ENCODE measurements around the gene CDCP1. TPM values are rescaled to one million over a fixed set of nuclear protein-coding genes. Genes with fewer than 3 reads are reported as not detected.
"Not testable (repeated sequence)": the region's sequence is repeated elsewhere in the genome, so short reads cannot be mapped to it uniquely, and the experiment has no call there.

Gene CDCP1
- polyA plus RNA-seq, 3 donors = 1.0 to 1.4 (median 1.4) TPM

DNA sequence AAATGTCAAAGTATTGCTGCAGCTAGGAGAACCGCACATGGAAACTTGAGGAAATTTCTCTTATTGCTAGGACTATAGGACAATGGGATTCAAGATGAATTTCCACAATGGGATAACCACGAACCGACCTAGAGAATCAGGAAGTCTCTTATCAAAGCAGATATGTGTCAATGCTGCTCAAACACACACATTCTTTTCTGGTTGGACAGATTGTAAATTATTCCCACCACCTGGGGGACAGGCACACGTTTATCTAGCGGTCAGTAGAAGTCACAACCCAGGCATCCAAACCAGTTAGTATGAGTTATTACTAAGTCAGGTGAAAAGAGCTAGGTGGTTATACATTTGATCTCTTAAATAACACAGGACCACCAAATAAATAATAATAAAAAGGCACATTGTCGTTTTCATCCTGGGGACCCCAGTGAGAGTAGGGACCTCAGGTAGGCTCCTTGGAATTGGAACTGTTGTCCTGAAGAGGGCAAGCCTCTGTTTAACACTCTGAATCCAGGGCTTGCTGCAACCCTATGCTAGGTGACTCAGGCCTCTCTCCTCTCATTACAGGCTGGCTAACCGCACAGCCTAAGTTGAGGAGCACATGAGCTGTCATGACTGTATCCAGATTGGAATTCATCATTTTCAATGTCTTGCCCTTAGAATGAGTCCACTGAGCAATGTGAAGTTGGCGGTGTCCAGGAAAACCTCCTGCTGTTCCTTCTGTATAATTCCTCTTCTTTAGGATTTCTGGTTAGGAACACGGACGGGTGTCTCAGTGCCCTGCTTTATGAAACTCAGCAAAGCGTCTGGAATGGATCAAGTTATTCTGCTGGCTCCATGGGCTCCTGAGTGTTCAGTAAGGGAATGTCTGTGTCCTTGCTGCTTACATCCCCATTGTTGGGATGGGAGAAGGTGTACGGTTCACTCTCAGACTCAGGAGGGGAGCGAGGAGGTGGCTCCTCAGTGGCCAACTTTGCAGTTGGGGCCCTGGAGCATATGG, 61.1 kb downstream of the CDCP1 start:
- no peak for DNase-seq

DNA sequence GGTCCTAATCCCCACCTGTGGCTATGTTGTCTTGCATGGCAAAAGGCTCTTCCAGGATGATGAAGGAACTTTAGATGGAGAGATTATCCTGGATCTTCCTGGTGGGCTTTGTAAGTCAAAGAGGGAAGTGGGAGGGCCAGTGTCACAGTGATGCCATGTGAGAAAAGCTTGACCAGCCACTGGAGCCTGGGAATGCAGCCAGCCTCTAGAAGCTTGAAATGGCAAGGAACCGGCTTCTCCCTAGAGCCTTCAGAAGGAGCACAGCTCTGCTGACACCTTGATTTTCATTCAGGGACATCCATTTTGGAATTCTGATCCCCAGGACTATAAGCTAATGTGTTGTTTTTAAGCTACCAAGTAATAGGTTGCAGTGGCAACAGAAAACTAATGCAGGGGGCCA, 61.8 kb downstream of the CDCP1 start:
- no peak for DNase-seq

DNA sequence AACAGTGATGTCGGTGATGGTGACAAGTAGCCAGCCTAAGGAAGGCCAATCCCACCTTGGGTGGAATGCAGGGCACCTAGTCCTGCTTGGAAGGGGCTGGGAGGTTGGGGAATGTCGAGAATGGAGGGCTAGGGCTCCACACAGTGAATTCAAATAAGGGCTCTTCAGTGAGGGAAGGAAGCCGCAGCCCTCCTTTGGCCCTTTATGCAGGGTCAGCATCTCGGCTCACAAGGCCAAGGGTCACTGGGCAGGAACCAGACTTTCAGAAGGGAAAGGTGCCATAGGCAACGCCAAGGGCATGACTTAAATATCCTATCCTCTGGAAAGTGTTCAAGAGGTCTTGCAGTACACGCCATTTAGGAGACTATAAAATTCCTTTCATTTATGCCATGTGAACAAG, 63.2 kb downstream of the CDCP1 start:
- DNase-seq = no peak

DNA sequence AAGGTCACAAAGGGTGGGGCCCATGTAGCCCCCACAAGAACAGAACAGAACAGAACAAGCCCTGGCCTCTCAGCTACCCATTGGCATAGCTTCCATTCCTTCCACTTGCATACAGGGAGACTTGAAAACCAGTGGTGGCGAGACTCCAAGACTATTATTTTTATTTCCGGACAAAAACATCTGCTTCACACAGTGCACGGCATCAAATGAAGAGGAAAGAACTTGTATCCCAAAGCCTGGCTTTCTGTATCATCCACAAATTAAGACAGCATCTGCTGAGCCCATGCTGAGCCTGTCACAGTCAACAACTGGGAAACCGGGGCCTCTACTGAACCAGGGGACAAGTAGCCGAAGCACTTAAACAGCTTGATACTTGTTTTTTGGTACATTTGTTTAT, 64.0 kb downstream of the CDCP1 start:
- peak; percentile 30 for DNase-seq

DNA sequence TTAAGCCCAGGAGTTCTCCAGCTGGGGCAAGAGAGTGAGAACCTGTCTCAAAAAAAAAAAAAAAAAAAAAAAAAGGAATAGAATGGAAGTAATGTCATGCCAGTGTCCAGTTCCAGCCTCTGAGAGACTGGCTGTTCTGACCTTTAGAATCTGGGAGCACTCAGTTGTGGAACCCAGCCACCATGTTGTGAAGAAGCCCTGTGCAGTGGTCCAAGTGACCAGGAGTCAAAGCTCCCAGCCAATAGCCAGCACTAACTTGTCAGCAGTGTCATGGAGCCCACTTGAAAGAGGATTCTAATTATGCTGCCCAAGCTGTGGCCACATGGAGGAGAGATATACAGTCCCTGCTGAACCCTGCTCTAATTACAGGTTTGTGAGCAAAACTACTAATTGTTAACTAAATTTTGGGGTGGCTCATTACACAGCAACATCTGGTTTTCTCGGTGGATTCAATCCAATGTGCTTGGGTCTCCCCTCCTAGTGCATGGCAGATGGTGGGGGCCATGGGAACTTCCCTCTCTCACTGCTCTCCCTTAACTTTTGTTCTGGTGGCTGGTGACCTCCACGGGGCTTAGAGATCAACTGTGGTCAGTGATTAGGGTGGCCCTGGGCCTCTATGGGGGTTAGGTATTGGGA, 64.6 kb downstream of the CDCP1 start:
- DNase-seq = no peak

DNA sequence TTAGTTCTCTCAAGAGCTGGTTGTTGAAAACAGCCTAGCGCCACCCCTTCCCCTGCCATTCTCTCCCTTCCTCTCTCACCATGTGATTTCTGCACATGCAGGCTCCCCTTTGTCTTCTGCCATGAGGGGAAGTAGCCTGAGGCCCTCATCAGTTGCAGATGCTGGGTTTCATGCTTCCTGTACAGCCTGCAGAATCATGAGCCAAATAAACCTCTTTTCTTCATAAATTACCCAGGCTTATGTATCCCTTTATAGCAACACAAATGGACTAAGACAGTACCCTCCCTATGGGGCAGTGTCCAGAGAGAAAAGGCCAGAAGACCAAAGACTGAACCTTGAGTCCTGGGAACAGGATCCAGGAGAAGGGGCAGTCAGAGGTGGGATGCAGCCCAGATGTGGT, 65.4 kb downstream of the CDCP1 start:
- no peak for DNase-seq

DNA sequence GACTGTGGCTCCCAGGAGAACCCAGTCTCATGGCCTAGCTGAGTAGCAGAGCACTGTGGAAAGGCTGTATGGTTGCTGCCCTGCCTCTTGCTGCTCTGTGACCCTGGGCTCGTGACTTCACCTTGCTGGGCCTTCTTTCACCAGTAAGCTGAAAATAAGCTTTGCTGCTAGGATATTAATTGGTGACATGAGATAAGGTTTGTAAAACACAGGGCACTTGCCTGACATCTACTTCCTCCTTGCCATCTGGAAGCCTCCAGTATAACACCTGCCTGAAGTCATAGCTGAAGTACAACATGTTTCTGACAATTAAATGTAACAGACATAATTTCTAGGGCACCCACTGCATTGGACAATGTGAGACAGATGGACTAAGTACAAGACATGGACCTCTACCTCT, 66.5 kb downstream of the CDCP1 start:
- DNase-seq = no peak

DNA sequence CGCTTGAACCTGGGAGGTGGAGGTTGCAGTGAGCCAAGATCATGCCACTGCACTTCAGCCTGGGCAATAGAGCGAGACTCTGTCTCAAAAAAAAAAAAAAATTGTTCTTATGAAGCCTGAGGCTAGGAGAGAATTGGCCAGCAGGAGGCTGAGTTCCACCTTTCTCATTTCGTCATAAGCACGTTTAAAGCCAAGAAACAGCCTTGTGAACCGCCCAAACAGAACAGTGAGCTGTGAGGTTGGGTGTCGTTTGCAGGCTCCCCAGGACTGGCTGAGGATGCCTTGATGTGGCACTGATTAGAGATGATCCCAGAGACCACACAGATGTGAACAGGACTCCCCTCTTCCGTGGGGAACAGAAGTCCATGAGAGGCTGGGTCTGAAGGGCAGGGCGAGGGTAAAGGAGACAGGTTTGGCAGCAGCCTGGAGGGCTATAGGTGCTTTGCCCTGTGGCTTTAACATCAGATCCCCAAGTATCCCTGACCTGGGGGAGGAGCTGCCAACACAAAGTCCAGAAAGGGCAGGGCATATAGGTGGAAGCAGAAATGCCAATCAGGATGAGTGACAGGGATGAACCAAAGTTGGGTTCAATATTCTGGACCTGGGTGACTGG, 67.2 kb downstream of the CDCP1 start:
- no peak for DNase-seq

DNA sequence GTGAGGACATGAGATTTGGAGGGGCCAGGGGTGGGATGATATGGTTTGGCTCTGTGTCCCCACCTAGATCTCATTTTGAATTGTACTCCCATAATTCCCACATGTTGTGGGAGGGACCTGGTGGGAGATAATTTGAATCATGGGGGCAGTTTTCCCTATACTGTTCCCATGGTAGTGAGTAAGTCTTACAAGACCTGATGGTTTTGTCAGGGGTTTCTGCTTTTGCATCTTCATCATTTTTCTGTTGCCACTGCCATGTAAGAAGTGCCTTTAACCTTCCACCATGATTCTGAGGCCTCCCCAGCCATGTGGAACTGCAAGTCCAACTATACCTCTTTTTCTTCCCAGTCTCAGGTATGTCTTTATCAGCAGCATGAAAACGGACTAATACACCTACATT, 67.9 kb downstream of the CDCP1 start:
- DNase-seq = not testable (repeated sequence)

DNA sequence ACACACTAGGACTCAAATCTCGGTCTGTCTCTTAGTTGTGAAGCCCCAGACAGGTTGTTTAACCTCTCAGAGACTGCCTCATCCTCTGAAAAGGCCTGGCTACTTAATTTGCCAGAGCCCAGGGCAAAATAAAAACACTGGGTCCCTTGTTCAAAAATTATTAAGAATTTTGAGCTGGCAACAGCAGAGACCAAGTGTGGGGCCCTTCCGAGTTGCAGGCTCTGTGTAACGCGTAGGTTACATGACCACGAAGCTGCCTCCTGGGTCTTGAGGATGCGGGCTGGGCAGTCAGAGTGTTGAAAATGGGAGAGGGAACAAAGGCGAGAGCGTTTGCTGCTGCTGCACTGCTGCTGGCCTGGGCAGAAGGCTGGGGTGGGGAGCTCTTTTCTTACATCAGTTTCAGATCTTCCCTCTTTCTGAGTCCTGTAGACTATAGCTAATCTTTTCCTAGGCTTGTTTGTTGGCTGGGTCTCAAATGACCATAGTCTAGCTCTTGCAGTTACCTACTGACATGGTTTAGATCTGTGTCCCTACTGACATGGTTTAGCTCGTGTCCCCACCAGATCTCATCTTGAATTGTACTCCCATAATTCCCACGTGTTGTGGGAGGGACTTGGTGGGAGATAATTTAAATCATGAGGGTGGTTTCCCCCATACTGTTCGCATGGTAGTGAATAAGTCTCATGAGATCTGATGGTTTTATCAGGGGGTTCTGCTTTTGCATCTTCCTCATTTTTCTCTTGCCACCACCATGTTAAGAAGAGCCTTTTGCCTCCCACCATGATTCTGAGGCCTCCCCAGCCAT, 70.2 kb downstream of the CDCP1 start:
- DNase-seq = no peak

DNA sequence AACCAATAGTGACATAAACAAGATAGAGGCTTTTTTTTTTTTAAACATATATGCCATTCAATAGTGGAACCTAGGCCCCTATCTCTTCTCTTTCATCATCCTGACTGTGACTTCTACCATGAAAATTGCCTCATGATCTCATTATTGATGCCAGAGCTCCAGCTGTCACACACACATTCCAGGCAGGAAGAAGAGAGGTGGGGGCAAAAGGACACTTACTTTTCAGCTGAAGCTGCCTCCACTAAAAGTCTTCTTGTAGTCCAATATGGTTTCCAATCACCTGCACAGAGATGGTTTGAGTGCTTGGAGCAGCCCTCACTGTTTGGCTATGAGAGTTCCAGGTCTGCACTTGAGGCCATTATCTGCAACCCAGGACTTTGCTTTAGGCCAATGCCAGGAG, 75.1 kb downstream of the CDCP1 start:
- DNase-seq = no peak

DNA sequence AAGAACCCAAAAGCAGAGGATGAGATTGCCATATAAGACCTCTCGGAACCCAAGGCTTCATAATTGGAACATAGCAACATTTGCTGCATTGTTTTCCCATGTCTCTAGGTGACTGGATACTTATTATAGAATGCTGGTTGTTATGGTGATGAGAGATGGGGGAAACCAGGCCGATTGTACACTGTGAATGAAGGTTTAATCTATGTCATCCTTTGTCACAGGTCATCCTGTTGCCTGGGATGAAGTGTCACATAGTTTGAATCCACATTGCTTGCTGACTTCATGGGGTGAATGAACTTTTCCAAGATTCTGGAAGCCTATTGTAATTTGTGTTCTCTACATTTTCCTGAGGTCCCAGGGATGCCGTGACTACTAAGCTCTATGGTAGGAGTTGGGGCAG, 78.2 kb downstream of the CDCP1 start:
- DNase-seq = no peak

DNA sequence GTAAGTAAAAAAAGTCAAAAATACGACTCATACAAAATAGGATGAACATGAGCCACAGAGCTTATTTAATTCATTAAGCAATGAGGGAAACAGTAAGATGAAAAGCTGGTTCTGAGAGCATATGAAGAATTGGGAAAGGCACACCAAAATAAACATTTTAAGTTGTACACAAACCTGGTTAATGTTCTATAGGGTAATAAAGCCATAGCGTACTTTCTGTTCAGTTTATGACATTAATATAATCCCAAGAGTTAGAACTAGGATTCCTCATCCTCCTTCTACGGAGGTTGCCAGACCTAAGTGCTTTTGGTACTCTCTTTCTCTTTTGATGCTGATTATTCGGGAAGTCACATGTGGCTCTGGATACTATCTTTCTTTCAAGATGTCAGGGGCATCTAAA, 78.7 kb downstream of the CDCP1 start:
- no peak for DNase-seq

DNA sequence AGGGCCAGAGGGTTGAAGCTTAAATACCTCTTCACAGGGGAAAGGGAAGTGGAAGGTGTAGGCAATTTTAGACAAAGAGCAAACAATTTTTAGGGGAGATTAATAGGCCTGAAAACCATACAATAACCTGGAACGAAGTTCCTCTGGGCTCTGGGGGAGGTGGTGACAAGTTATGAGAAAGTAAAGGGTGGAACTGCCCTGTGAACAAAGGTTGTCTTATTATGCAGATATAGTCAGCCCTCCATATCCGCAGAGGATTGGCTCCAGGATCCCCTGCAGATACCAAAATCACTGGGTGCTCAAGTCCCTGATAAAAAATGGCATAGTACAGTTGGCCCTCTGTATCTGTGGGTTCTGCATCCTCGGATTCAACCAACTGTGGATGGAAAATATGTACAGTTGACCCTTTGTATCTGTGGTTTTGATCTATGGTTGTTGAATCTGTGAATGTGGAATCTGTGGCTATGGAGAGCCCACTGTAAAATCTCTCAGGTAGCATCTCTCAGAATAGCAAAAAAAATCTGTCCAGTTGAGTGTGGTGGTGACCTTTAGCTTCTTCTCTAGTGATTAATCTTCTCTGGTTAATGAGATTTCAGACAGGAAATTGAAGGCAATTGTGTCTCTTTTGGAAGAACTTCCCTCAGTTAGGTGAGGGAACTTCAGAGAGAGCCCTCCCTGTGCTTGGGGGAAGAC, 79.9 kb downstream of the CDCP1 start:
- DNase-seq = no peak

DNA sequence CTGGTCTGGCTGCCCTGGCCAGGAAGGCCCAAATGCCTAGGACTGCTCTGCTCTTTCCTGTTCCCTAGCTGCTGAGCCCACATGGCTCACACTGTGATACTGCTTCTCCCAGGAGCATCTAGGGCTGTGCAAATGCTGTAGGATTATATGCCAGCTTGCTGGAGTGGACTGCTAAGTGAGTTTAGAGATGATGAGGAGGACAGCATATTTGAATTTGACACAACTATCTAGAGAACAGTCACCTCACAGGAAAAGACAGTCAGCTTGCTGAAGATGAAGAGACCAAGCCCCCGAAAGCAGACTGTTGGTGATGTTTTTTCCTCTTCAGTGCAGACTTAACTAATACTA, 80.8 kb downstream of the CDCP1 start:
- no peak for DNase-seq

DNA sequence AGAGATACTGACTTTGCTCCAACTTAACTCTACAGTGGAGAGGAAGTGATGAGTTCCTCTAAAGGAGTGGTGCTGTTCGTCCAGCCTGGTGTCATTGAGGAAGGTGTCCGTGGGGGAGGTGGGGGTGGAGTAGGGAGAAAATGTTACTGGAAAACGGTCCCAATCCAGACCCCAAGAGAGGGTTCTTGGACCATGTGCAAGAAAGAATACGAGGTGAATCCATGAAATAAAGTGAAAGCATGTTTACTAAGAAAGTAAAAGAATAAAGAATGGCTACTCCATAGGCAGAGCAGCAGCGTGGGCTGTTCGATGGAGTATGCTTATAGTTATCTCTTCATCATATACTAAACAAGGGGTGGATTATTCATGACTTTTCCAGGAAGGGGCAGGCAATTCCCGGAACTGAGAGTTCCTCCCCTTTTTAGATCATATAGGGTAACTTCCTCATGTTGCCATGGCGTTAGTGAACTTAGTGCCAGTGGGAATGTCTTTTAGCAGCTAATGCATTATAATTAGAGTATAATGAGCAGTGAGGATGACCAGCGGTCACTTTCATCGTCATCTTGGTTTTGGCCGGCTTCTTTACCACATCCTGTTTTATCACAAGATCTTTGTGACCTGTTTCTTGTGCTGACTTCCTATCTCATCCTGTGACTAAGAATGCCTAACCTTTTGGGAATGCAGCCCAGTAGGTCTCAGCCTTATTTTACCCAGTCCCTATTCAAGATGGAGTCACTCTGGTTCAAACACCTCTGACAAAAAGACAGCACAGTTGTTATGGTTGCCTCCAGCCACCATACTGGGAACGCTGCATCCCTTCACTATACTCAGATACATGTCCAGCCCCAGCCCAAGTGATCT, 81.4 kb downstream of the CDCP1 start:
- peak; percentile 14 for DNase-seq

DNA sequence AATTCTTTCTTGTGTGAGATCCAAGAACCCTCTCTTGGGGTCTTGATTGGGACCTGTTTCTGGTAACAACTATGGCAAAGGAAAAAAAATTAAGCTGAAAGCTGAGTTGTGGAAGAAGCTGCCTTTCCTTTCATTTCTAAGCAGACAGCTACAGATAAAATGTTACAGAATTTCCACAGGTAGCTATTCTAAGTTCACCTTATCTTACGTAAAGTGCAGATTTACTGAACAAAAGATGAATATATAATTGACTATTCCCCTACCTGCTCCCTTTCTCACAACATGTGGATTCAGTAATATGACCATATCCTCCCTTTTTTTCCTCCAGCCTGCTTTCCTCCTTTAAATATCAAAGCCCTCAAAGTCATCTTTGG, 83.5 kb downstream of the CDCP1 start:
- DNase-seq = no peak

DNA sequence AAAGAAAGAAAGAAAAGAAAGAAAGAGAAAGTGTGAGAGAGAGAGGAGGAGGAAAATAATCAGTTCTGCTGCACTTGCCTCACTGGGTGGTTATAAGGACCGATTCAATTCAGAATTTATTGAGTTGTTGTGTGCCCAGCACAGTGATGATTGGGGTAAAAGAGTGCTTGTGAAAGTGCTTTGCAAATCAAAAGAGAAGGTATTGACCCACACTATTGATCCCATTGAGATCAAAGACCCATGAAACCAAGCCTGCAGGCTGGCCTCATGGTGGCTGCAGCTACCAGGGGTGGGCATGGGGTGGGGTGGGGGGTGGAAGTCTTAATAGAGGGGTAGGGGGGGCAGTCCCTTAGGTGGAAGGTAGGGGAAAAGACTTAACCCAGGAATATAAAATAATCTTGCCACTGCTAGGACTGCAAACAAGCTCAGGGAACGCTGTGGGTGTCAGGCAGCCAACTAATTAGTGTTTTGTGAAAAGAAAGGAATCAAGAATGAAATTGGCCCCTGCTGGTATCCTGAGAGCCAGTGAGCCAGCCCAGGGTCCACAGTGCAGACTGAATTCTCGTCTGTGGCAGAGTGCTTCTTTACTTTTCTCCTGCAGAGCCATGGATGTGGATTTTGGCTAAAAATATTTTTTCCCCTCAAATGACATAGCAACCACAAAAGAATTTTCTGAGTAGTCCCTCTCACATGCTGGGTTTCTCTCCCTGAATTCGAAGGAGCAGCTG, 85.8 kb downstream of the CDCP1 start:
- no peak for DNase-seq

DNA sequence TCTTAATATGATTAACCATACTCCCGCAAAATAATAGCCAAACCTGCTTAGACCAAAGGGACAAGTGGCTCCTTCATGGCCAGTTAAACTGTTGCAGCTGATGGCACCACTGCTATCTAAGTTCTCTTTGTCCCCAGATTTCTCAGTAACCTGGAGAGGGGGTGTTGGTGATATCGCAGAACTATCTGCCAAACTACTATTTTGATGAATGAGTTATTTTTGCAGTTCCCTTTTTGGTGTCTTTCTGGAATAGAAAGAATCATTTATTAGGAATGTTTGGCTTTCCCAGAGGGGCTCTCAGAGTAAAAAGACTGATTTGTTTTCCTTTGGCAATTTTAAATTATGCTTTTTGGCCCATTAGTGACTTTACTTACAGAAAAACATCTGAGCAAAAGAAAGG, 87.0 kb downstream of the CDCP1 start:
- no peak for DNase-seq

DNA sequence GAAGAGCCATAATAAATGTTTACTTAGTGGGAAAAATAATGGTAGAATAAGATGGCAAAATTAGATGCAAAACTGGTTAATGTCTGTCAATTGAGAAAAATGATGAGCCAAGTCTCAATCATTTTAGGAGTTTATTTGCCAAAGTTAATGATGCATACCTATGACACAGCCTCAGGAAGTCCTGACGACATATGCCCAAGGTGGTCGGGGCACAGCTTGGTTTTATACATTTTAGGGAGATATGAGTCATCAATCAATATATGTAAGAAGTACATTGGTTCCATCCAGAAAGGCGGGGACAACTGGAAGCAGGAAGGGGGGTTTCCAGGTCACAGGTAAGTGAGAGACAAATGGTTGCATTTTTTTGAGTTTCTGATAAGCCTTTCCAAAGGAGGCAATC, 88.6 kb downstream of the CDCP1 start:
- DNase-seq = no peak

Data from renal pelvis (tissue), 4 donors.